RPMI8226 (cell line): Measurements from ENCODE around the gene CLSTN2.

Experiments
- DNase-seq: peaks from one replicate; pipeline ENCODE4 v3.0.0-alpha.2; 2015

CLSTN2 gene

DNA sequence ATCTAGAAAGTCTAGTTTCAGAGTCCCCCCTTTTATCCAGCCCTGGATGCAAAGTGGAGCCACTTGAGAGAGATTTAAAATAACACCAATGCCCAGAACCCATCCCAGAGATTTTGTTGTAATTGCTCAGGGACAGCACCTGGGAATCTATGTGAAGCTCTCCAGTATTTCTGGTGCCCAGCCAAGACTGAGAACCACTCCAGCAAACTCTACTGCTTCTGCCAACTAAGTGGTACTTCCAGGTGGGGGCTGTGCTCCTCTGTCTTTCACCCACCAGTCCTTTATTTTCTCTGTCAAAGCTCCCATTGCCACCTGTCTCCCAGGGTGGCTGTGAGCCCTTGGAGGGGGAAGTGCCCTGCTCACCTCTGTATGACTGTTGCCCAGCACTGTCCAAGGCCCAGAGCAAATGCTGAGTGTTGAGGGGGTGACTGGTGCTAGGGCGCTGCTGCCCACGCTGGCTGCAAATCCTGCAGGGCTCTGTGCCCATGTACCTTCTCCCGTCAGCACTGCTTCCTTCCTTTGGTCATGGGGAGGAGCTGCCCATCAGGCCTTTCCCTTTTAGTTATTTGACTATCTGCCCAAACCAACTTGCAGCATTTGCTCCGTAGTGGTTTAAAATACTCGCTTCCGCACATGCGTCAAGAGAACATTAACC lies 9.4 kb downstream of the CLSTN2 start:
- DNase-seq = no peak

DNA sequence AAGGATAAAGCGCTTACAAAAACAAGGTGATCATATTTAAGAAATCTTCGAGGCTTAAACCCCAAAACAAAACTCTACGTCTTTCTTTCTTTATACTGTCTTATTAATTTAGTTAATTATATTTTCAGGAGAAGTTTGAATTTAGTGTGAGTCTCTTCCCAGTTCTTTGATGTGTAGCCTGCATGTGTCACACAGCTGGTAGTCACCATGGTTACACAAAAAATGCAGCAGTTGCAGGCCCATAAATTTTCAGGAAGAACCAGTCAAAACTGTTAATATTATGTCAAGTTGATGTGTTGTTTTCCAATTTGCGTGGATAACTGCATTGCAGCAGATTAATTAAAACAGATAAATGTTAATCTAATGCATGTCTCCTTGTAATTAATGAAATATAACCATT lies 10.4 kb downstream of the CLSTN2 start:
- no peak for DNase-seq

DNA sequence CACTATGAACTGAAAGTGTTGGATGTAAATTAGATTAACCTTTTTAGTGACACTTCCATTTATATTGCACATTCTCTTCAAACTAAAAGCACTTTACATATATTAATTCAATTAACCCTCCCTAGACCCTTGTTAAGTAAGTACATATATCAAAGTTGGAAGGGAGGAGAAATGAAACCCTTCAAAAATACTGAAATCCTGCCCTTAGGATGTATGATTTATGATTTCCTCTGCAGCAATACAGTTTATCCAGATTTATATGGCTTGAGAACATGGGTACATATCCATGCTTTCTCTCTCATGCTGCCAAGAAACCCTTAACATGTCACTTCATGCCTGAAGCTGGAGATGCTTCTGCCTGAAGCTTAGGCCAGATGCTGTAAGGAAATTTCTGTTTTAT lies 11.0 kb downstream of the CLSTN2 start:
- DNase-seq = no peak

DNA sequence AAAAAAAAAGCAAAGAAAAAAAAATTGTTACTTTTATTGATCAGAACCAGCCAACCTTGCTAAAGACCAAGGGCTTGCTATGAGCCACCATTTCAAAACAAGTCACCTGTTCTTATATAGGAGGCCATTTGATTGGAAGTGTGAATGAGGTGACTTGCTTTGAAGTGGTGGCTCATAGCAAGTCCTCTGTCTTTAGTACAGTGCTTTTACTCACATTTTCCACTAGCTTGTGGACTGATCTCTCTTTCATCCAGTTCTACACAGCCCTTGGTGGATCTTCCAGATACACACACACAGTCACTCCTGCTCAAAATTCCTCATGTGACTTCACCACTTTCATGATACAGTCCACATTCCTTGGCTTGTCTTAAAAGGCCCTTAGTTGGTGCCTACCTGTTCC lies 13.5 kb downstream of the CLSTN2 start:
- no peak for DNase-seq

DNA sequence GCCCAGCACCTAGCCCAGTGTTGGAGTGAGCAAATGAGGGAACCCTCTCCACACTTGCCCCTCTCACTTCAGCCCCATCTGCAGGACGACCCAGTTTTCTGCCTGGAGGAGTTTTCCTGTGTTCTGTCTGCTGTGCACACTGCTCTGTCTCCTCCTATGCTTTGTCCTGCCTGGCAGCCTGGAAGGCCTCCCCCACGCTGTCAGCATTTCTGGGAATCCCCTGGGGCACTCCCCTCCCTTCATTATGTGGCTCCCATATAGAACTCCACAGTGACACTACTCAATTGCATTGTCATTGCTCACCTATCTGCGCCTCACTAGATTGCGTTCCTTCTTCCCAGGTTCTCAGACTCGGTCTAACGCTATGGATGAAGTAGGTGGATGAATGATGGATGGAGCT lies 13.9 kb downstream of the CLSTN2 start:
- DNase-seq = no peak

DNA sequence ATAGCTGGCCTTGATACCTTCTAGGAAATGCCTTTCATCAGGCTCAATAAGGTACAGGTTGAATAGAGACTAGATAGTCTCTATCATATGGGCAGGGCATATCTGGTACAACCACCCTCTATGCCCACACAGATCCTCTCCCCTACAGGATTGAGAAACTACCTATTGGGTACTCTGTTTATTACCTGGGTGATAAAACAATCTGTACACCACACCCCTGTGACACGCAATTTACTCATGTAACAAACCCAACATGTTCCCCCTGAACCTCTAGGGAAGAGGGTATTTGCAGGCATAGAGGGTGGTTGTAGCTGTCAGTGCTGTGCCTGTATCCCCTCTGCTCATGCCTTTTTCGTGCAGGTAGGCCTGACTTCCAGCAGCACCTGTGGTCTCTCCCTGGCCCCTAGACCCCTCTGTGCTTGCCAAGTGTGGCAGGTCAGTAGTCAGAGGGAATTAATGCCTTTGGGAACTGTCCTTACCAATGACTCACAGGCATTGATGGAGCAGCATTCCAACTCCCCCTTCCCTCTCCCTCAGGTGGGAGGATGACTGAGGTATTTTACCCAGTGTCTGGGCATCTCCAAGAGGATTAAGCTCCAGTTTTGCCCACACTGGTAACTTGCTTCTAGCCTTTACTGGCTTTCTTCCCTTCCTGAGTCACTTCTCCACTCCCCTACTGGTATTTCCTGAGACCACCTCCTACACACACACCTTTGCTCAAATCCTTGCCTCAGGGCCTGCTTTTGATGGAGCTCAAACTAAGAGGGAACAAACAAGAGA lies 18.3 kb downstream of the CLSTN2 start:
- DNase-seq = no peak

DNA sequence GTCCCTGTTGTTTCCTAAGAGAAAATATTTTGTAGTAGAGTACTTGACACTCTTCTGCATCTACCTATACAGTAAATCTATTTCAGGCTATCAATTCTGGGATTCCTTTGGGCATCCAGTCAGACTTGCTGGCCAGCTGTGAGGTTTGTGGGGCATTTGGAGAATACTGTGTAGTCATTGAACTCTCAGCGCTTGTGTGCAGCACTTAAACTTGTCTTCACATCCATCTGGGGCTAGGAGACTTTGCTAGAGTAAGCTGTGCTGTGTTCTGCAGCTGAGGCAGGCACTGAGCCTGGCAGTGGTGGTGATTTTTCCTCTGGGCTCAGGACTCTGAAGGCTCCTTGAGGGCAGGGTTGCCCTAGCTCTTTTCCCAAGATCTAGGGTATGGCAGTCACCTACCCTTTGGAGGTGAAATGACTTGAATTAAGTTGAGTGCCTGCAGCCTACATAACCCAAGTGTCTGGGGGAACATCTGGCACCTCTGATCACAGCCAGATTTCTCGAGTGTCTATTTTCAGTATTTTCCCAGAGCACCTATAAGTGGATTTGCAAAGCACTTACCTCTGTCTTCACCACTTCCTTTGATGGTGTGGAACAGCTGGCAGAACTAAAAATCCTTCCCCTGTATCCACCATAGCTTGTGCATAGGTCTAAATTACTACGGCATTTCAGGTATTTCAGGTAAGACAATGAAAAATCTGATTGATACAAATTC lies 19.3 kb downstream of the CLSTN2 start:
- no peak for DNase-seq

DNA sequence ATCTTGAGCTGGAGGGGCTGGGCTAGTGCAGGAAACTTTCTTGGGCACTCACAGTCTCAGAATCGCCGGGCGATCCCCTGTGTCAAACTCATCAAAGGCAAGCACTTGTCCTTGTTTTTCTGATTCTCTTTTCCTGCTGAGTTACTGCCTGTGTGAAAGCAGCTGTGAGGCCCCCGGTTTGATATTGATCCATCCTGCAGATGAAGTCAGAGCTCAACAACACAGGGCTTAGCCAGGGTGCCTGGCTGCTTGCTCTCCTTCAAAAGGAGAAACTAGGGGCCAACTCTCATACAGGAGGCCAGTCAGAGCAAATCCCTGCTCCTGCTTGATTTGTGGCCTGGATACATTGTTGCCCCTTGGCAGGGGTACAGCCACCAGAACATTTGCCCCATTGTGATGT lies 22.9 kb downstream of the CLSTN2 start:
- no peak for DNase-seq

DNA sequence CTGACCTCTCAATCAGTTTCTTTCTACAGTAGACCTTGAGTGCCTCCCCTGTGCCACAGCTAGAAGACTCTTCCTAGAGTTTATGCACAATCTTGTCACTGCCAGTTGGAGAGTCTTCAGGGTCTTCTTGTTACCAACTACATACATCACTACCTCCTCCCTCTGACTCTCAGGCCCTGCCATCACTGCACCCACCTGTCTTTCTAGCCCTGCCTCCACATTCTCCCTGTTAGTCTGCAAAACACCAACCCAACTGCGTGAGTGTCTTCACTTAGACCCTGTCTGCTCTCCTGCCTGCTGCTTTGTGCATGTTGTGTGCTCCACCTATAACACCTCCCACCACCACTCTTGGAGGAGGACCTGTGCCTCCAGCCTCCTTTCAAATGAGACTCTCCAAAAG lies 34.4 kb downstream of the CLSTN2 start:
- DNase-seq = no peak

DNA sequence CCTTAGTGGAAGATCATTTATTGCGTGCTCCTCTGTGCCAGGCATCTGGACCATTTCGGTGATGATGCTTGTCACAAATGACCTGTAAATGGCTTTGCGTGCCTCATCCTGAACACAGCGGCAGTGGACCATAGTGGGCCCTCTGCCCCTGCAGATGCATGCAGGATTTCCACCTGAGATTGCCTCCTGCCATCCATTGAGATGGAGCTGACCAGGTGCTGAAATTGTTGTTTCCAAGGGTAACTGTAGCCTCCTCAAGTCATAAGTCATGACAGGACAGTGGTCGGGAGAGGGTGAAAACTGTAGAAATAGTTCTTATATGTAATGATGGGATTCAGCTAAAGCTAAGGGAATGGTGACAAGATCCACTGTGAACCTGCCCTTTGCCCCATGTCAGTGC lies 35.5 kb downstream of the CLSTN2 start:
- no peak for DNase-seq

DNA sequence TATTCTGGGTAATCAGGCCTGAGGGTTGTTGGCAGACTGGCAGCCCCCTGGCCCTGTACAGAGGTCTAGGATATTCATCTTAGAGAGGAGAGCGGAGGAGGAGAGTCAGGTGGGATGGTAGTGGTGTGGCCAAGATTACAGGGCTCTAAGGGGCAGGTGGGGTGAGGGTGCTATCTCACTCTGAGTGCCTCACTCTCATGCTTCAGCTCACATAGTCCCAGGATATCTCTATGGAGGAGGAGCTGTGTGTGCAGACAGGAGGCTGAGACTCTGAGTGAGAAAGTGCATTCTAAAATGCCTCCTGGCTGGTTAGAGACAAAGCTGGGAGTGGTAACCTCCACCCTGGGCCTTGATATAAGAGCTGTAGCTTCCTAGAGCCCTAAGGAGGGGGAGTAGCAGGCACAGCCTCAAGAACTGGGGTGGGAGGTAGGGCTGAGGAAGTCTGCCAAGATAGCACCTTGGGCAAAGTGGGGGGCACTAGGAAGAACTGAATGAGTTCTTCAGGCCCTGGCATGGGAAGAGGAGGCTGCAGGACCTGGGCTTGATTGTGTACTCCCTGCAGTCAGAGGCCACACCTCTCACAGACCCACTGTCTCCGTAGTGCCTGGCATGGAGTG lies 39.9 kb downstream of the CLSTN2 start:
- no peak for DNase-seq

DNA sequence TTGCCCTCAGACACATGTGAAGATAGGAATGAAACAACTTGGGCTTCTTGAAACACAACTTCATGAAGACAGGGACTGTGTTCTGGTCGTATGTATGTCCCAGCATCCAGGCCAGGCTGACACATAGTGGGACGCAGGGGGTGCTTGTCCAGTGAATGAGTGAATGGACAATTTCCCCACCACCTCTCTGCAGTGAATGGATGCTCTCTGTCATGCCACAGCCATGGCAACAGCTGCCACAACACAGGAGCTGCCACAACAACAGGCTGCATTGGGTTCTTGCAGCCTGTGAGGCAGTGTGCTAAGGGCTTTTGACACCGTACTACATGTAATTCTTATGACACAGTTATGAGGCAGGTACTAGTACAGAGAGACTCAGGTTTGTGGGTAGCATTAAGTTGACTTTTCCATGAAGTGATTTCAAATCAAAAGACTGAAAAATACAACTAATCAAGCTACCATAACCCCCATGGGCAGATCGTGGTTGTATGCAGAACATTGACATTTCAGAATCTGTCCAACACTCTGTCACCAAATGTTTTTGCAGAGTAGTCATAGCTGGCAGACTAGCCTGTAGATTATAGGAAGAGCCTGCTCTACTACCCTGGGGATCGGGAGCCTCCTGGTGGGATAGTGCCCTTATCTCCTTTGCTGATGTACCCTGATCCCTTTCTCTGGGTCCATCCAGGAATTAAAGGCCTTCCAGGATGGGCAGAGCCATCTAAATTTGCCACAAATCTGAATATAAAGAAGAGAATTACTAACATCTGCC lies 40.8 kb downstream of the CLSTN2 start:
- no peak for DNase-seq

DNA sequence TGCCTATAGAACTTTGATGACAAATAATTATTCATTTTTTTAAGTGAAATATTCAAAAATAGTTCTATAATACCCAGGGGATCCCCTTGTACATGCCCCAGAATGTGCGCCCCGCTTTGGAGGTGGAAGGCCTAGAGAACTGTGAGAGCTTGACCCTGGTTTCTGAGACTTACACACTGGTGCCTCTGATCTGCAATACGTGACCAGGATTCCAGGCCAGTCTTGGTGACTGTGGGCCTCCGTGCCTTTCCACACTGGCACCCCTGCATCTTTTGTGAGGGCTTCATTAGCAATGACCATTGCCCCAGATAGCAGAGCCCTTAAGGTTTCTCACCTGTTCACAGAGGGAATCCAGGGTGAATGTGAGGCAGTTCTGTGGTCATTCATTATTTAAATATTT lies 44.0 kb downstream of the CLSTN2 start:
- DNase-seq = no peak

DNA sequence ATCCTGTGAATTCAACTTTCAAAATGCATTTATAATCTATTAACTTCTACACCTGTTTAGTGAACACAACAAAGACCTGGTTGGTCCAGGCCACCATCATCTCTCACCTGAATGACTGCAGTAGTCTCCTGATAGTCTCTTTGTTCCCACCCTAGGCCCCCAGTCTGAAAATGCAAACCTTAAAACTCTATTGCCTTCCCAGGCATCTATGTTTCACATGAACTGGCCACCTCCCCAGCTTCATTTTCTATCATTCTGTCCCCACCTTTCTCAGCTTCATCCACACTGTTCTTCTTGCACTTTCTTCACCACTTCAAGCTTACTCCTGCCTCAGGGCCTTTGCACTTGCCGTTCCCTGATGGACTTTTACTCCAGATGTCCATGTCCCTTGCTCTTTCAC lies 45.0 kb downstream of the CLSTN2 start:
- DNase-seq = no peak

DNA sequence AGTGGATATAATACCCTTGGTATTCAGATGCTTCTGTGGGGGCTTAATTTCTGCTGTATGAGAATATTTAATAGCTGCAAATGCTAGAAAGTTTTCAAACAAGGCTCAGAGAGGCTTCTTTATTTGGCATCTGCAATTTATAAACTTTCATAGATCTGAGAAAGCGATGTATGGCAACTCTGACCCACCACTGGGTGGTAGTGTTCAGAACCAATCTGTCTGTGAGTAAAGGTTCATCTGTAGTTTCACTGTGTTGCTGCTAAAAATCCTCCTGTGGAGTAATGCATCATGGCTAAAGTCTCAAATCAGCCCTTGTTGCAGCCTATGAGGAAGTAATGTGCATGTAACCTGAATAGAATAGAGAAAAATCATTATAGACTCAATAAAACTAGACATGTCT lies 47.4 kb downstream of the CLSTN2 start:
- DNase-seq = no peak

DNA sequence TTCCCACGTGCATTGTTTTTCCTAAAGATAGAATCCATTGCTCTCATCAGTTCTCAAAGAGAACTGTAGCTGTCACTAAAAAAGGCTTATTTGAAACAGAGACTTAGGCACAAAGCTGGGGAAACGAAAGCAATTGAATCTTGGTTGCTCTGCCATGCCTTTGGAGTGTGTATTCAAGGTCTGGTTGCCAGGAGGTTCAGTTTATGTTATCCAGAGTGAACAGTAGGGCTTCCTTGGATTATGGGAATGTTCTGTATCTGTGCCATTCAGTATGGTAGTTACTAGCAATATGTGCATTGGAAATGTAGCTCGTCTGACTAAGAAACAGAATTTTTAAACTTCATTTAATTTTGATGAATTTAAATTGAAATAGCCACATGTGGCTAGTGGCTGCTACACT lies 50.6 kb downstream of the CLSTN2 start:
- no peak for DNase-seq

DNA sequence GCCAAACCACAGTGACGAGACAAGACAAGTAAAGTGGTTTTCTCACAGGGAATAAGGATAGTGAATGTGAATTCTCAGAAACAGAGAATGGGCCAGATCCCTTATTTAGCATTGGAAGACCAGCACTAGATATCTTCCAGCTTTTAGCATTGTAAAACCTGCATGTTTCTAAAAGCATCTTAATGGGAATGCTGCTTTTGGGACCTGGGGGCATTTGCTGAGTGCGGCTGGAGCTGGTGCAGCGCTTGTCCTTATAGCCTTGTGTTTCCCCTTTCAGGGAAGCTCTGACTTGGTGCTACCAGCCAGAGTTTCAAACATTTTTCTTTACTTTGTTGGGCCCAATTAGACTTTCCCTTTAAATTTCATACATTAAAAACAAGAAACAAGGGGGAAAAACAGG lies 52.9 kb downstream of the CLSTN2 start:
- DNase-seq = no peak

DNA sequence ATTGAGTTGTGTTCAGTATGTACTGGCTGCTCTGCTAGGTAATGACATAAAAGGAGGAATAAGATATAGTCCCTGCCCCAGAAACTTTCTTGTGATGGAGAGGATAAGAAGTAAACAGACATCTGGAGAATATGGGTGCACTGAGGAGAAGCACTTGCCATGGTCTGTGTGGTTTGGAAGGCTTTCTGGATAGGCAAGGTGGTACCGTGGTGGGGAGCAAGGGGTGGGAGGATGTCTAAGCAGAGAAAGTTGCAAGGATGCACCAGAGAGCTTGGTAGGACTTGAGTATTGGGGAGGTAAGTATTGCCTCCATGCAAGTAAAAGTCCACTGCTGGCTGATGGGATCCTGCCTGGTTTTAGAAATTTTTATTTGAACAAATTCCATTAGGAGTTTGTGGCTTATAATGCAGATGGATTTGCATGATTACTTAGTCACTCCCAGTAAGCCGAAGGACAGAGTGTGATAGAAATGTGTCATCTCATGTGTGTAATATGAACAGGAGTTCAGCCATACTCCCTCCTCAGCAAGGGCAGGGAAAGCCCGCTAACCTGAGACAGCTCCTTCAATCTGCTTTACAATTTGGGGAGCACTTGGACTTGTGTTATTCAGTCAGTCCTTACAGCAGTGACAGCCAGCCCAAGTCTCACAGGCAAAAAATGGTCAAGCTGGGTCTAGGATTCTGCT lies 53.6 kb downstream of the CLSTN2 start:
- no peak for DNase-seq

DNA sequence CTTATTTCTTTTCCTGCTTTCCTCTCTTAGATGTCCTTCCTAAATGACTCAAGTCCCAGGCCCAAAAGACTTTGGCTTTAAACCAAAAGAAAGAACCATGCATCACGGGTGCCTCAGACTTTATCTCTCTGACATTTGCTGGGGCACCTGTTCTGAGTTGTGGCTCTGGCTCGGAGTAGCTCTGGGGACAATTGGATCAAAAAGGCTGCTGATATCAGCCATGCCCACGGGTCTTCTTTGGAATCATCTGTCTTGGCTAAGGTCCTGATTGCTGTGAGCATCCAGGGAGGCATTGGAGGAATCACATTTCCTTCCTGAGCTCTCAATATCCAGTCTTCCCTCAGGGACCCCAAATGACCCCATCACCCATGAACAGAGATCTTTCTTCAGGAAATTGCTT lies 59.9 kb downstream of the CLSTN2 start:
- DNase-seq = no peak

DNA sequence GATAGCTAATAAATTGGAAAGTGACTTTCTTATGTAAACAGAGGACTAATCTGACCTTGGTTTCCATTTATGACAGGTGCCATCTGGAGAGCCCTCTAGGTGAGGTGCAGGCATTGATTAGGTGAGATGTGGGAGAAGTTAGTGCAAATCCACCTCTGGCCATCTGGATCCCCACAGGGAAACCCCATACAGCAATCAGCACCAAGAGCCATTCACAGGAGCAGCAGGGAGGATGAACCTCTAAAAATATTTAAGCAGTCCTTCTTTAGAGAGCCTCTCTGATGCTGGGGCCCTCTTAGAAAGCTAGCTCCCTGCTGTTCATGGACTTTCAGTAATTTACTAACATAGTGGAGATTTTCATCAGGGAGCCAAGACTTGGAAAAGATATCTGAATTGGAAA lies 69.3 kb downstream of the CLSTN2 start:
- no peak for DNase-seq

DNA sequence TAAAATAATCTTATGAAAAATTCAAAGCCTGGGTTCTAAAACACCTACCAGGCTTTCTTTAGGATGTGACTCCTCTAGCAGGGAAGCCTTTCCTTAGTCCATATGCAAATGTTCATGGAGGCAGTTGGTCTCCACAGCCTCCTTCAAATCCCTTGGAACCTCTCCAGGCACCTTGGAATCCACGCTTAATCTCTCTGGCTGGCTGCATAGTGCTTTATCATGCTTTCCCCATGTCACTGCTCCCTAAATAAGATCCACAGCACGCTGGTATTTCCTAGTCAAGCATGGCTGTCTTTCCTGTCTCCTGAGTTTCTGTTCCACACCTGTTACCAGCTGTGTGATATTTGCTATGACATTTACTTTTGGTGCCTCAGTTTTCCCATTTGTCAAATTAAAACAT lies 71.3 kb downstream of the CLSTN2 start:
- no peak for DNase-seq

DNA sequence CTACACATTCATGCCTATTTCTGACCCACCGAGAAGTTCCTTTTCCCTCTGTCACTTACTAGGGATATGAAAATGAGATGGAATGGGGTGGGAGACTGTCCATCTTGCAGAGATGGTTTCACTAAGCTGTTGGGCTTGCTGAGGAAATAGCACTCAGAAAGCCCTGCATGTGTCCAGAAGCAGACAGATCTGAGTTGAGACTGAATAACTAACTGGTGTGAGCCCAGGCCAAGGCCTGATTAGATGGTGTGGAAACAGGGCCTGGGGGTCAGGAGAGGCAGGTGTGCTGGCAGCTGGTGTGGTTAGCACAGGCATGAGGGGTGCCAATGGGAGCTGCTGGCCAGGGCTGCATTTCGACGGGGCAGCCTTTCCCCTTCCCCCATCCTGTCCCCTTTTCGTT lies 72.1 kb downstream of the CLSTN2 start:
- DNase-seq = no peak
